ENCODE results near the gene UTP18. TPM values are rescaled to one million over a fixed set of nuclear protein-coding genes. Genes with fewer than 3 reads are reported as not detected.
A peak's percentile ranks its signal among the peaks of the same experiment; 100 is the strongest.

UTP18 gene
- total and polyA plus RNA-seq, 10 of the 15 experiments (the other 5 are each of a cell fraction or from before 2014, with no cell fraction given): 31.0 to 111 (median 58.8) TPM

DNA sequence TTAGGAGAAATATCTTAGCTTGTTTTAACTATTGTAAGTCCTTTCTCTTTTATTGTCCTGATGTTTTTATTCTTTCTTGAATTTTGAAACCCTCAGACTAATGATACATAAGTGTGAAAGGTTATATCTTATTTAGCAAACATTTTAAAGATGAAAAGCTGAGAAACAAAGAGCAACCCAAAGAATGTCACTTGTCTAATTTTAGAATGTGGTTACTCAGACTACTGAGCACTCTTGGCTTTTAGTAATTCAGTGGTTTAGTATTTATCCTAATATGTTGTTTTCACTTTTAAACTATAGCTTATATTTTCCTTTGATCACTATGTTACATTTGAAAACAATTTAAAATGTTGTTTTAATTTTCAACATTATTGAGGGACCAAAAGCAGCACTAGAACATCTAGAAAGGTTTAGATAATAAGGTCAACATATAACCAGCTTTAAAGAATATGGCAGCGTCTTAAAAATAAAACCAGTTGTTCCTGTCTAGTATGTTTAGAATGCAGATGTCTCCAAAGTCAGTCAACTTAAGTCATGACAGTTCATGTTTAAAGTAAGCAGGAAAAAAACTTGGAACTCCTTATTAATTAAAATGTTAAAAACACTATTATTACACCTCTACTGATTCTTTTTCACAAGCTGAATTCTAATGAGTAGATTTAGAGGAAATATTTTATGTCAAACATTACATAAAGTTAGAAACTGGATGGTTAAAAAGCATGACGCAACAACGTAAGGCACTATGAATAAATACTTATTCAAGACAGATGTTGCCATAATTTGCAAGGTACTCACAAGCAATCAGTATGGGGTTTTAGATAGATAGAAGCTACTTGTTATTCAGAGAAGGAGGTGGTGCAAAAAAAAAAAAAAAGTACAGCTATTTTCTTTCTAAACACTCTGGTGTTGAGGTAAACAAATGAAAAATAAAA is 2.9 kb upstream of the UTP18 start:
- Histone ChIP-seq H3K9me3 (replicated peaks; ENCODE audit: control insufficient read depth, insufficient read depth, low read length) (no peaks in the 10 kb centered on the region), H3K79me2 (ENCODE audit: control insufficient read depth, insufficient read depth, low read length) (peaks cover 82% of the 10 kb centered on the region), H3K27ac (ENCODE audit: control insufficient read depth, insufficient read depth) (peak overlapping the region; percentile 45; the same call in 1 of the 2 replicates), H3K27me3 (replicated peaks in 1 of 2; ENCODE audit: control insufficient read depth in 2 of 2, insufficient read depth in 2 of 2, low read length in 1 of 2) (no peaks in the 10 kb centered on the region), H3K4me1 (ENCODE audit: control insufficient read depth, insufficient read depth, low read length) (peaks cover 3% of the 10 kb centered on the region), H4K20me1 (ENCODE audit: control insufficient read depth, insufficient read depth) (no peaks in the 10 kb centered on the region), H3K4me2 (ENCODE audit: control insufficient read depth, insufficient read depth) (peak overlapping the region; percentile 94), H3K9ac (ENCODE audit: control insufficient read depth, insufficient read depth, low read length) (no peak overlapping the region; the same call in 1 of the 2 replicates), H2AFZ (ENCODE audit: control insufficient read depth, low read depth, low read length) (no peak overlapping the region), H3K36me3 (ENCODE audit: control insufficient read depth in 2 of 2, insufficient read depth in 2 of 2, low read length in 1 of 2) (peaks cover 0 to under 1% of the 10 kb centered on the region in 2 experiments; a peak in 1 of 4 replicates), H3K4me3 (peak overlapping the region; percentile 92)
- BruUV-seq (replicated peaks): no TSS peak
- ChIA-PET RAD21 (ENCODE audit: unreplicated experiment) (interaction anchor here (0.5 to 1.8 kb wide), 5 partner anchors 9 to 176 kb away, joined by 3 to 5 read pairs (median 3); partner anchors contain the start of gene NME2), CTCF (interaction anchor here (0.5 to 1.2 kb wide), 5 partner anchors 10 to 82 kb away, joined by 3 to 4 read pairs (median 3); no protein-coding TSS in a partner anchor), POLR2A (interaction anchor here (1.0 to 1.8 kb wide), 3 partner anchors 24 to 253 kb away, joined by 3 to 4 read pairs (median 3); no protein-coding TSS in a partner anchor), SMC1A (ENCODE audit: uncharacterized antibody, unreplicated experiment) (interaction anchor here (0.6 to 2.0 kb wide), 9 partner anchors 9 to 222 kb away, joined by 3 to 7 read pairs (median 4); no protein-coding TSS in a partner anchor)
- WGBS (ENCODE audit: insufficient coverage, insufficient replicate concordance, low lambda C conversion rate, missing lambda C conversion rate): 99% methylated on average over 3 of the region's 3 CpGs
- ATAC-seq (no peak), DNase-seq (ENCODE audit: low read depth, low spot score) (no peak), FAIRE-seq (no peak)
- in situ Hi-C loops (cut with MboI) (no loop called here), intact Hi-C loops (cut with micrococcal nuclease; ENCODE audit: unreplicated experiment) (loop anchor here (10.0 kb wide), 1 partner anchor 393 kb away; the partner anchor contains the start of gene TOB1)
- TF ChIP-seq YBX1 (IDR thresholded peaks at IDR 0.05): no peak
- TF ChIP-seq, protein P1, sequence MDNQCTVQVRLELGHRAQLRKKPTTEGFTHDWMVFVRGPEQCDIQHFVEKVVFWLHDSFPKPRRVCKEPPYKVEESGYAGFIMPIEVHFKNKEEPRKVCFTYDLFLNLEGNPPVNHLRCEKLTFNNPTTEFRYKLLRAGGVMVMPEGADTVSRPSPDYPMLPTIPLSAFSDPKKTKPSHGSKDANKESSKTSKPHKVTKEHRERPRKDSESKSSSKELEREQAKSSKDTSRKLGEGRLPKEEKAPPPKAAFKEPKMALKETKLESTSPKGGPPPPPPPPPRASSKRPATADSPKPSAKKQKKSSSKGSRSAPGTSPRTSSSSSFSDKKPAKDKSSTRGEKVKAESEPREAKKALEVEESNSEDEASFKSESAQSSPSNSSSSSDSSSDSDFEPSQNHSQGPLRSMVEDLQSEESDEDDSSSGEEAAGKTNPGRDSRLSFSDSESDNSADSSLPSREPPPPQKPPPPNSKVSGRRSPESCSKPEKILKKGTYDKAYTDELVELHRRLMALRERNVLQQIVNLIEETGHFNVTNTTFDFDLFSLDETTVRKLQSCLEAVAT (IDR thresholded peaks at IDR 0.05): no peak
- TF ChIP-seq RUNX3 (IDR thresholded peaks at IDR 0.05; ENCODE audit: low read length): peak; percentile 70
- no peak for TF ChIP-seq CREB1 (IDR thresholded peaks at IDR 0.05; ENCODE audit: low read depth)
- peak; percentile 51; the same call in 1 of the 2 replicates for TF ChIP-seq MEF2A (IDR thresholded peaks at IDR 0.05; ENCODE audit: insufficient read depth, low read depth, low read length)

Measured in GM12878 (cell line).